GM19240 (cell line): Measurements from ENCODE around the gene ATP11B.

ENCODE experiments used
- DNase-seq: peaks from one replicate; pipeline ENCODE4 v3.0.0; 2011; ENCODE audit warnings: low spot score; ENCODE audit not compliant: insufficient read length

ATP11B gene

DNA sequence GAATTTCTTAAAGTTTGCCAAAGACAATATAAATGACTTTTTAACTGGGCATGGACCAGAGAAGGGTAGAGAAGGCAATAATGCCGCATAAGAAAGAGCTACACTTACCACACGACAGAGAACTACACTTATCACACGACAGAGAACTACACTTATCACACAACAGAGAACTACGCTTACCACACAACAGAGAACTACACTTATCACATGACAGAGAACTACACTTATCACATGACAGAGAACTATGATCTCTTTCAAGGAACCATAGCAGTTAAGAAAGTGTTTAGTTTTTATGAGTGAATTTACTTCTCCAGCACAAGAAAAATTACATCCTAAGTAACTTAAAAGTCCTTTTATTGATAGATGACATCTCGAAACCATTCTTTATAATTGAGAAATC is 155.0 kb downstream of the ATP11B start:
- no peak for DNase-seq

DNA sequence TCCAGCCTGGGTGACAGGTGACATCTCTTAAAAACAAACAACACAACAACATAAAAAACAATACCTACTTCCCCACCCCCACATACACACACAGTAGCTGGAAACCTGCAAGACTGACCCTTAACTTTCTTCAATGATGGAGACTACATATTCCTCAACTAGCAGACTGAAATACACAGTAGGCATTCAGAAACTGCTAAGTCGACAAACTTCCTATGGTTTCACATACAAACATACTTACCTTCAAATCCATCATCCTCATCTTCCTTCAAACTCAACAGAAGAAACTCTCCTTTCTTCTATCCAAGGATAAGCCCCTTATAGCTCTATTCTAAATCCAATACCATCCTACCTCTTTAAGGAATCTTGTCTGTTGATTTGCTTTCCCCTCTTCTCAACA is 156.4 kb downstream of the ATP11B start:
- no peak for DNase-seq

DNA sequence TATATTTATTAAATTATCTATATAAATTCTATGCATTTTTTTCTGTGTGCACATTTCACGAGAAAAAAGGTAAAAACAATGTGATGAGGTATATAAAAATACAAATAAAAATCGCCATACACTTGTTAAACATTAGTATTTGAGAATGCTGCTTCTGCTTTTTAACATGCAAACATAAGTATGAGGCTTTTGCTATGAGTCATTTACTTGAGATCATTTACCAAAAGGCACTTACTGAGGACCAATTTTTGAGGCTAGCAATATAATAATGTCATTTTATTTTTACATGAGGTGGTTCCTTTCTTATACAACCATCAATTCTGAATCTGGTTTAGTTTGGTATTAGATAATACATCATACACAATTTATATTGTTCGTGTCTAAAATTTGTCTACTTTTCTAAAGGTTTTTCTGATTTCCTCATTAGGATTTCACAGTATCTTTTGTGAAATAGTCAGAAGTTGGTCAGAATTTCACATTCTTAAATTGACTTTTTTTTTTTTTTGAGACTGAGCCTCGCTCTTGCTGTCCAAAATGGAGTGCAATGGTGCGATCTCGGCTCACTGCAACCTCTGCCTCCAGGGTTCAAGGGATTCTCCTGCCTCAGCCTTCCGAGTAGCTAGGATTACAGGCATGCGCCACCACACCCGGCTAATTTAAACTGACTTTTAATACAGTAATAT is 161.4 kb downstream of the ATP11B start:
- DNase-seq: no peak

DNA sequence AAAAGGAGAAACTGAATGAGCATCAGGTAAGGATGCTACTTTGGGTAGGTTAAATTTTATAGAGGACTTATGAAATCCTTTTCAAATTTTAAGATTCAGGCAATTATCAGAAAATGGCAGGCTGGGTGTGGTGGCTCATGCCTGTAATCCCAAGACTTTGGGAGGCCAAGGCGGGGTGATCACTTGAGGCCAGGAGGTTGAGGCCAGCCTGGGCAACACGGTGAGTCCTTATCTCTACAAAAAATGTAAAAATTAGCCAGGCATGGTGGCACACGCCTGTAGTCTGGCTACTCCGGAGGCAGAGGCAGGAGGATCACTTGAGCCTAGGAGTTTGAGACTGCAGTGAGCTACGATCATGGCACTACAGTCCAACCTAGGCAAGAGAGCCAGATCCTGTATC is 163.9 kb downstream of the ATP11B start:
- DNase-seq: no peak

DNA sequence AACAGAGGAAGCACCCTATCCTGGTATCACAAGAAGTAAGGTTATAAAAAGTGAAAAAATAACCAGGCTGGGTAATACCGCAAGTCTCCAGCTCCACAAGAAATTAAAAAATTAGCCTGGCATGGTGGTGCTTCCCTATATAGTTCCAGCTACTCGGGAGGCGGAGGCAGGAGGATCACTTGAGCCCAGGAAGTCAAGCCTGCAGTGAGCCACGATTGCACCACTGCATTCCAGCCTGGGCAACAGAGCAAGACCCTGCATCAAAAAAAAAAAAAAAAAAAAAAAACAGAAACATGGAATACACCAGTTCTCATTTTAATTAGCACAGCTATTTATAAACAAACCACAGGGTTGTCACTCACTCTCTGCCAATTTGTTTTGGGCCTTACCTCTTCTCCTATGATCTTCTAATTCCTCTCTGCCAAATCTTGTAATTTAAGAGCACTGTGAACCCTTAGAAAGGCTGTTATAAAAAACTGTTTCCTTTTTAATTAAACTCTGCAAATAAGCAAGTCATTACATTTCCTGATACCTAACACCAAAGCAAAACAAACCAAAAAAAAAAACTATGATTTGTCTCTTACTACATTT is 164.5 kb downstream of the ATP11B start:
- no peak for DNase-seq

DNA sequence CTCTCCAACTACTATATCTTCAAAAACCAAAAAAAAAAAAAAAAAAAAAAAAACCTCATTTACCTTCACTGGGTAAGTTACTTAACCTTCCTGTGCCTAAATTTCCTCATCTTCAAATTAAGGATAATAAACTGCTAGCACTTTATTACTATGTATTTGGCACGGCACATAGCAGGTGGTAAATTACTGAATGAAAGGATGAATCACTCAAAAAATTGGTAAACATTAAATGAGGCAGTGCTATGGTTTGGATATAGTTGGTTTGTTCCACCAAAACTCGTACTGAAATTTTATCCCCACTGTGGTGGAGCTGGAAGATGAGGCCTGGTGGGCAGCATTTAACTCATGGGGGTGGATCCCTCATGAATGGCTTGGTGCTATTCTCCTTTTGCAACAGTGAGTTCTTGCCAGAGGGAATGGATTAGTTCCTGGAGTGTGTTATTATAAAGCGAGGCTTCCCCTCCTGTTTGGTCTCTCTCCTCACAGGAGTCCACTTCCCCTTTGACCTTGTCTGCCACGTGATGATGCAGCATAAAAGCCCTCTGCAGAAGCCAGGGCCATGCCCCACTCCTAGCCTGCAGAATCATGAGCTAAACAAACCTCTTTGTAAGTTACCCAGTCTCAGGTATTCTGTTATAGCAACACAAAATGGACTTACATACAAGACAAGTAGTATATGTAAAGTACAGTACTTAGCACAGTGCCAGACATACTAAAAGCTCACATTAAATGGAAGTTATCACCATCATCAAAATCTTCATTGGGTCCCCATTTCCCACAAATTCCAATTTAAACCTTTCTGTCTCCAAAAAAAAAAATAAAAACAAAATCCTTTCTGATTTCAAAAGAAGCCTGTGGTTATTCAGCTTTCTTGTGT is 166.4 kb downstream of the ATP11B start:
- no peak for DNase-seq

DNA sequence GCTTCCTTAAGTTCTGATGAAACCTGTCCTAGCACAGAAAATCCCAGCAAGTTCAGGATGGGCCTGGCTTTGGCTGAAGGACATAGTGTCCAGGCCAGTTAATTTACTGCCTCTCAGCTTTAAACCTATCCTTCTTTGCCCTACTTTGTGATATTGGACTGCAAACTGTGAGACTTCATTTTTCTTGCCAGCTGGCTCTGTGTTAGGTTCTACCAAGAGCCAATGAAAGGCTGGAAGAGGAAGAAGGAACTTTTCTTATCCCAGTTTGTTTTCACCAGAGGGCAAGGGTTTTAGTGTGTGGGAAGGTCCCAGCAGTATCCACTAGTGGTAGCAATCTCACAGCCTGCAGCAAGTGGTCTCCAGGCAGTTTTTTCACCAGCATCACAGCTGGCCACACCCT is 168.9 kb downstream of the ATP11B start:
- no peak for DNase-seq

DNA sequence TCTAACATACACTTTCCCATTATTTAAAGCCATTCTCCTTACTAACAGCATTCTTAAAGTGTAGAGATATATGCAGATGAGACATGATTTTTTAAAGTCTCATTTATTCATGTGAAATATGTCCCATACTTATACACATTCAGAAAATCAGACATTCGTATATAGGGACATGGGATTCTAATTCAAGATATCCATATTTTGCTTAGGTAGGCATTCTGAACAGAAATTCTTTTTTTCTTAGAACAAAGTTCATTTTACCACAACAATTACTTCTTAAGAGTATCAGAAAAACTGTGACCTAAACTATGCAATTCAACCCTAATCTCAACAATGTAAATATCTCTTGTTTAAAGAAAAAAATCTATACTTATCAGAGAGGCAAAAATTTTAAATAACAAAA is 170.9 kb downstream of the ATP11B start:
- no peak for DNase-seq

DNA sequence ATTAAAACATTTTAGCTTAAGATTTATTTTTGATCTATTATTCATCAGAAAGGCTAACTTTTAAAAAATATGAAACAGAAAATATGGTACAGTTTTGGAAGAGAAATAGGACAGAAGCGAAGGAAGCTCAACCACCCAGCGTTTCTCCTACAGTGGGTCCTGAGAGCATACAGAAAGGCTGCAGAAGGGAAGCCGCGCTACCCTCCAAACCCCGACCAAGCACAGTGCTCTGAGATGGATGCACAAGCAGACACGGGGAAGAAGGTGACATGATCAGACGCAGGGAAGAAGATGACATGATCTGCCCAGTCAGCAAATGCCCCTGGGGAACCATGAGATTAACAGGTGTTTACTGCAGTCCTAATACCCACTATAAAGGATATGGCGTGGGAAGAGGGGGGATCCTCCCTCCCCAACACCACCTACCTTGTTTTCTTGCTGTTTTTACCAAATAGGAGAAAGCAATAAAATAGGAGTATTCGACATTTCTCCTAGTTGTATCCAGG is 172.6 kb downstream of the ATP11B start:
- no peak for DNase-seq

DNA sequence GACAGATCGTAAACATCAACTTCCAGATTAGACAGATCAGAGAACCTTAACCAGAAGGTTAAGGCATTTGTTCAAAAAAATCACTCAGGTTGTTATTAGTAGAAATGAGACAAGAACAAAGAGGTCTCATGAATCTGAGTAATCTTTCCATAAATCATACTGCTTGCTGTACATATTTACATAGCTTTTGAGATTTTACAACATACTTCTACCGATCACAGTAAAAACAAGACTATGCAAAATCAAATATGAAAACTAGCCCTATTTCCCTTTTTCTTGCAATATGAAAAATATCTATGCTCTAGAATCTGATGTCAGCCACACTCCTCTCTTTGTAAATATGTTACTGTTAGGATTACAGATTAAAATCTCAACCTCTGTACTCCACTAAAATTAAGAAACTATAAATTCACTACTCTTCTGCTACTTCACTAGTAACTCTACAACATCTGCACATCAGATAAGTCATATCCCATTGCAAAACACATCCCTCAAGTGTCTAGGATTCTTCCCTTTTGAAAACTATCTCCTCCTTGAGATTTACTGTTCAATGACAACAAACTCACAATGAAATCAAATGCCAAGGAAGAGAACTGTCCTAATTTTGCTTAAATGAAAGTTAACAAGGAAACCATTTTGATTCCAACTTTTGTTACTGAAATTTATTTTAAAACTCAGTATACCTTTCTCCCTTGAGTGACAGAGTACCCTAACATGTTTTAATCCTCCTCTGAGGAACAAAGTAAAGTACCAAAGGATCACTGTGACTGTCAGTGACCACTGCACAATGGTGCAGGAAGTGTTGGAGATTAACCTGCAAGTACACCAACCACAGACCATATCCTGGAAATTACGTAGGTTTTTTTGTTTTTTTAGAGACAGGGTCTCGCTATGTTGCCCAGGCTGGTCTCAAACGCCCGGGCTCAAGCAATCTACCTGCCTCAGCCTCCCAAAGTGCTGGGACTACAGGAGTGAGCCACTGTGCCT is 174.2 kb downstream of the ATP11B start:
- no peak for DNase-seq

DNA sequence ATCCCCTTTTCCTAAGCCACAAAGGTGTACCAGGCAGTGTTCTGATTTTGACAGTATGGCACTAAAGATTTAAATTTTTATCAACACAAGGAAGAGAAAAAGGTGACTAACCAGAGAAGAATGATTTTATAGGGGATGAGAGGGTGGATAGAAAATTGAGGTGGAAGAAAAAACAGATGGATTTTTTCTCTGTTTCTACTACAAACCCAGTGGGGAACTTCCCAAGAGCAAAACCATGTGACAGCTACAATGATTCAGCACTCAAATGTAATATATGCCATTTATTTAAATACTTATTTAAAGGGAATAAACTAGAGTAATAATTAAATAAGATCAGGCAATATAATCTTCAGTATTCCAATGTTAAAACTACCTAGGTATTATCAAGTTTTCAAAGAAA is 176.0 kb downstream of the ATP11B start:
- DNase-seq: no peak

DNA sequence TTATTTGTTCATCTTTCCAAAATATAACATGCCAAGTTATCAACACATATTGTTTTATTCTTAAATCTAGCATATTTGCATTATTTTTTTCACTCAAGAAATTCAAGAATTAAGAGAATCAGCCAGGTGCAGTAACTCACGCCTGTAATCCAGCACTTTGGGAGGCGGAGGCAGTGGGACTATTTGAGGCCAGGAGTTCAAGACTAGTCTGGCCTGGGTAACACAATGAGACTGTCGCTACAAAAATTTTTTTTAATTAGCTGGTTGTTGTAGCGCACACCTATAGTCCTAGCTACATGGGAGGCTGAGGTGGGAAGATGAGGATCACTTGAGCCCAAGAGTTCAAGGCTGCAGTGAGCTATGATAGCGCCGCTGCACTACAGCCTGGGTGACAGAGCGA is 176.5 kb downstream of the ATP11B start:
- no peak for DNase-seq

DNA sequence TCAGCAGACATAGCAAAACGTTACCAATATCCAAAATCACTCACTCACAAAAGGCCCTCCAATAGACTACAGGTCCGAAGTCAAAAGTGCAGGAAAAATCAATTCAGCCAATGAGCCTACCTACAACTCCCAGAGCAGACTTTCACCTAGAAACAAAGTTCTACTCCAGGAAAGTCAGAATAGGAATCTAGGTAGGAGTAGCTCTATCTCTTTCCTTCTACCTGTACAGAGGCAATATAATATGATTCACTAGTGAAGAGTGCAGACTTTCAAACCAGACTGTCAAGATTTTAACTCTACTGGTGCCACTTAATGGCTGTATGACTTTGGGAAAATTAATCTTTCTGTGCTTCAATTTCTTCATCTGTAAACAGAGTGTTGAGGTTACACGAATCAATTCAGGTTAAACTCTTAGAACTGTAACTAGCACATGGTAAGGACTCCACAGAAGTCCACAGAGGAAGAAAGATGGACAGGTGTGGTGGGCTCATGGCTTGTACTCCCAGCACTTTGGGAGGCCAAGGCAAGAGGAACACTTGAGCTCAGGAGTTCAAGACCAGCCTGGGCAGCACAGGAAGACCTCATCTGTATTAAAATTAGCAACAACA is 177.6 kb downstream of the ATP11B start:
- no peak for DNase-seq
